GM12878 (cell line): ENCODE measurements around the gene RALGPS1.

ENCODE experiments used
- CHD4 ChIP-seq: fragments of 200-600 bp; sonication (generic); IDR thresholded peaks from 2 replicates; pipeline ENCODE4 v1.6.1; 2016; ENCODE audit warnings: mild to moderate bottlenecking
- CTCF ChIP-seq, 3 experiments: IDR thresholded peaks in 2 of 3; conservative IDR thresholded peaks in 1 of 3; 2 replicates each; pipeline ENCODE4 v1.5.1; 2011; ENCODE audit warnings: low read depth in 3 of 3, low read length in 3 of 3, mild to moderate bottlenecking in 3 of 3, control low read depth in 2 of 3, moderate library complexity in 2 of 3, inconsistent platforms in 1 of 3, mixed read lengths in 1 of 3; ENCODE audit not compliant: control insufficient read depth in 2 of 3, insufficient read depth in 1 of 3; ENCODE audit errors: extremely low read depth in 1 of 3
- MTA3 ChIP-seq: IDR thresholded peaks from 2 replicates; pipeline ENCODE4 v1.6.1; 2012; ENCODE audit warnings: low read length, inconsistent platforms, borderline replicate concordance
- POU2F2 ChIP-seq: IDR thresholded peaks from 3 replicates; pipeline ENCODE4 v1.6.1; 2011; ENCODE audit warnings: low read depth, mild to moderate bottlenecking, low read length, borderline replicate concordance
- SIN3A ChIP-seq: IDR thresholded peaks from 2 replicates; pipeline ENCODE4 v1.6.1; 2012; ENCODE audit warnings: low read depth, low read length, improper control_type of control experiment
- STAT3 ChIP-seq: IDR thresholded peaks from 2 replicates; pipeline ENCODE4 v1.6.1; 2011; ENCODE audit warnings: low read depth, low read length, improper control_type of control experiment
- TCF7 ChIP-seq: IDR thresholded peaks from 2 replicates; pipeline ENCODE4 v1.6.1; 2014; ENCODE audit warnings: antibody characterized with exemption, borderline replicate concordance
- ZNF274 ChIP-seq: IDR thresholded peaks from one replicate; pipeline ENCODE4 v1.8.0; 2011; ENCODE audit not compliant: insufficient read length, insufficient read depth

DNA sequence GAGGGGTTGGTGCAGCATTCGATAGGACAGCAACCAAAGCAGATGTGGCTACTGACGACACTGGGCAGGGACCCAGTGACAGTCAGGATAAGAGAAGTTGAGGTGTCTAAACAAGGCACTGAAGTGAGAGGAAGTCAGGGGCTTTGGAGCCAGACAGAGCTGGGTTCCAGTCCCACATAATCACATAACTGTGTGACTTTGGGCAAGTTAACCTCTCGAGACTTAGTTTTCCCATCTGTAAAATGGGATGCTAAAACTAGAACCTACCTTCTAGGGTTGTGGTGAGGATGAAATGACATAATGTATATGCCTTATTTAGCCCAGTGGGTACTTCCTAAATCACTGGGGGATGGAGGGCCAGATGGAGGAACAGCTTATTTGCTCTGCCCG lies 204.7 kb downstream of the RALGPS1 start:
- no peak for TF ChIP-seq SIN3A
- no peak for TF ChIP-seq CTCF (IDR thresholded peaks at IDR 0.05 in 2 of 3, conservative IDR thresholded peaks at IDR 0.05 in 1 of 3; ENCODE audit: control insufficient read depth in 2 of 3, extremely low read depth in 1 of 3, insufficient read depth in 1 of 3, low read depth in 3 of 3, low read length in 3 of 3)
- TF ChIP-seq POU2F2: no peak
- no peak for TF ChIP-seq MTA3
- TF ChIP-seq STAT3: no peak
- no peak for TF ChIP-seq ZNF274
- TF ChIP-seq TCF7: no peak
- no peak for TF ChIP-seq CHD4
